ENCODE results near the gene ZNF212. TPM values are rescaled to one million over a fixed set of nuclear protein-coding genes. Genes with fewer than 3 reads are reported as not detected.
"Not testable (repeated sequence)": the region's sequence is repeated elsewhere in the genome, so short reads cannot be mapped to it uniquely, and the experiment has no call there.

The ZNF212 gene
- total and polyA plus RNA-seq, 4 donors = 7.8 to 11.7 (median 10.1) TPM

DNA sequence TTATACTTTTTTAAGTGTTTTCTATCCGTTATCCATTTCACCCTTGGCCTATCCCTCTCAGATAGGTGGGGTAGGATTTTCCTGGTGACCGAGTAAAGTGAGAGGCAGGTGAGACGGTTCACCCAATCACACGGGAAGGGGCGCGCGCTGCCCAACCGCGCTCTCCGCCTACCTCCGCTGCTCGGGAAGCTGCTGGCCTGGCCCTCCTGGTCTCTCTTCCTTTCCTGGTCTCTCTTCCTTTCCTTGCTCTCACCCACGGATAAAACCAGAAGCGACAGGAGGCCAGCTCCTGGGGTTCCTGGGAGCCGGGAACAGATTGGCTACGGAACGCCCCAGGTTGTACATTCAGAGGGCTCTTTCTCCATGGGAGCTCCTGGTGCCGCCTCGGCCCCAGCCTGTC is 14.3 kb upstream of the ZNF212 start:
- ATAC-seq (ENCODE audit: low FRiP score) (no peak), DNase-seq (peak in 1 of 2 donors; percentile 53)
- Histone ChIP-seq H3K9me3 (ENCODE audit: control insufficient read depth, low read length) (no peaks in the 10 kb centered on the region), H3K27me3 (ENCODE audit: control insufficient read depth in 1 of 2, insufficient read depth in 2 of 2, low read length in 1 of 2) (no peaks in the 10 kb centered on the region), H3K4me1 (ENCODE audit: control insufficient read depth in 1 of 2, insufficient read depth in 2 of 2, low read length in 2 of 2) (no peaks in the 10 kb centered on the region), H3K36me3 (ENCODE audit: control insufficient read depth in 1 of 2, insufficient read depth in 2 of 2, low read length in 1 of 2) (peaks cover 6 to 7% of the 10 kb centered on the region in 2 donors), H3K4me3 (ENCODE audit: low read length in 2 of 2) (no peak overlapping the region), H3K27ac (ENCODE audit: low read depth in 1 of 2, low read length in 2 of 2) (no peak overlapping the region)
- WGBS, 2 donors = 95 to 99% methylated on average over 19 of the region's 19 CpGs
- intact Hi-C loops (cut with DNase I) = no loop called here

- no peaks in the 10 kb centered on the region for H3K9me3 ChIP-seq (ENCODE audit: control insufficient read depth, low read length)
- no peak overlapping the region for H3K27ac ChIP-seq (ENCODE audit: low read depth in 1 of 2, low read length in 2 of 2)
- WGBS, 2 donors = 93 to 94% methylated on average over 22 of the region's 22 CpGs
- peak; percentile 8 for ATAC-seq (ENCODE audit: low FRiP score)
- intact Hi-C loops (cut with DNase I) = no loop called here
- no peak overlapping the region for H3K4me3 ChIP-seq (ENCODE audit: low read length in 2 of 2)
- H3K4me1 ChIP-seq (ENCODE audit: control insufficient read depth in 1 of 2, insufficient read depth in 2 of 2, low read length in 2 of 2) = no peaks in the 10 kb centered on the region
- DNase-seq = peak in 1 of 2 donors; percentile 76
- peaks cover 6 to 7% of the 10 kb centered on the region in 2 donors for H3K36me3 ChIP-seq (ENCODE audit: control insufficient read depth in 1 of 2, insufficient read depth in 2 of 2, low read length in 1 of 2)
- no peaks in the 10 kb centered on the region for H3K27me3 ChIP-seq (ENCODE audit: control insufficient read depth in 1 of 2, insufficient read depth in 2 of 2, low read length in 1 of 2)
These were observed 13.8 kb upstream of the ZNF212 start for GRCh38 chr7:149225656-149226055.

- H3K27ac ChIP-seq (ENCODE audit: low read depth in 1 of 2, low read length in 2 of 2); H3K36me3 ChIP-seq (ENCODE audit: control insufficient read depth in 1 of 2, insufficient read depth in 2 of 2, low read length in 1 of 2); H3K9me3 ChIP-seq (ENCODE audit: control insufficient read depth, low read length); H3K4me1 ChIP-seq (ENCODE audit: control insufficient read depth in 1 of 2, insufficient read depth in 2 of 2, low read length in 2 of 2); H3K27me3 ChIP-seq (ENCODE audit: control insufficient read depth in 1 of 2, insufficient read depth in 2 of 2, low read length in 1 of 2); ATAC-seq (ENCODE audit: low FRiP score); H3K4me3 ChIP-seq (ENCODE audit: low read length in 2 of 2); intact Hi-C loops (cut with DNase I): not testable (repeated sequence)
- WGBS, 2 donors = 87 to 91% methylated on average over 17 of the region's 17 CpGs
- DNase-seq = peak in 1 of 2 donors; percentile 50
These were observed 13.1 kb upstream of the ZNF212 start for GRCh38 chr7:149226366-149226765.

DNA sequence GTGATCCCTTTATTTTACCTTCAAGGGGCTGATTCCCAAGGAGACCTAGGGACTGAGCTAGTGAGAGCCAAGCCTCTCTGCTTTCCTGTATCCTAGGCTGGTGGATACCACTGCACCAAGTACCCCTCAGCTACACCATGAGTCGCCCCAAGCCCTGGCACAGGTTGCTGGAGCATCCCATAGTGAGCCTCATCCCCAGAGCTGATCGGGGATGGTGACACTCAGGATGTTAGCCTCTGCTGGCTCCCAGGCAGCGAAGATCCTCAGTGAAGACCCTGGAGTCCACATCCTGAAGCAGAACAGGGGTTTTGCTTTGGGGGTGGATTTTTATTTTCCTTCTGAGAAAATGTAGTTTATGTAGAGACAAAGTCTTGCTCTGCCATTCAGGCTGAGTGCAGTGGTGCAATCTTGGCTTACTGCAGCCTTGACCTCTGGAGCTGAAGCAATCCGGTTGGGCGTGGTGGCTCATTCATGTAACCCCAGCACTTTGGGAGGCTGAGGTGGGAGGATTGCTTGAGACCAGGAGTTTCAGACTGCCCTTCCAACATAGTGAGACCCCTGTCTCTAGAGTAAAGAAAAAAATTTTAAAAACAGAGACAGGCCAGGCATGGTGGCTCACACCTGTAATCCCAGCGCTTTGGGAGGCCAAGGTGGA is 12.5 kb upstream of the ZNF212 start:
- Histone ChIP-seq H3K4me1 (ENCODE audit: control insufficient read depth in 1 of 2, insufficient read depth in 2 of 2, low read length in 2 of 2) (no peaks in the 10 kb centered on the region), H3K4me3 (ENCODE audit: low read length in 2 of 2) (no peak overlapping the region), H3K27me3 (ENCODE audit: control insufficient read depth in 1 of 2, insufficient read depth in 2 of 2, low read length in 1 of 2) (no peaks in the 10 kb centered on the region), H3K27ac (ENCODE audit: low read depth in 1 of 2, low read length in 2 of 2) (no peak overlapping the region), H3K9me3 (ENCODE audit: control insufficient read depth, low read length) (no peaks in the 10 kb centered on the region), H3K36me3 (ENCODE audit: control insufficient read depth in 1 of 2, insufficient read depth in 2 of 2, low read length in 1 of 2) (peaks cover 6 to 7% of the 10 kb centered on the region in 2 donors)
- WGBS, 2 donors = 75 to 90% methylated on average over 6 of the region's 6 CpGs
- ATAC-seq (ENCODE audit: low FRiP score) = no peak
- peak in 1 of 2 donors; percentile 50 for DNase-seq
- intact Hi-C loops (cut with DNase I) = no loop called here

- H3K27ac ChIP-seq (ENCODE audit: low read depth in 1 of 2, low read length in 2 of 2) = no peak overlapping the region
- ATAC-seq (ENCODE audit: low FRiP score) (no peak), DNase-seq (no peak)
- peaks cover 6 to 7% of the 10 kb centered on the region in 2 donors for H3K36me3 ChIP-seq (ENCODE audit: control insufficient read depth in 1 of 2, insufficient read depth in 2 of 2, low read length in 1 of 2)
- WGBS, 2 donors = 55 to 60% methylated on average over 7 of the region's 7 CpGs
- no peaks in the 10 kb centered on the region for H3K9me3 ChIP-seq (ENCODE audit: control insufficient read depth, low read length)
- no peaks in the 10 kb centered on the region for H3K4me1 ChIP-seq (ENCODE audit: control insufficient read depth in 1 of 2, insufficient read depth in 2 of 2, low read length in 2 of 2)
- intact Hi-C loops (cut with DNase I) = no loop called here
- H3K27me3 ChIP-seq (ENCODE audit: control insufficient read depth in 1 of 2, insufficient read depth in 2 of 2, low read length in 1 of 2) = no peaks in the 10 kb centered on the region
- no peak overlapping the region for H3K4me3 ChIP-seq (ENCODE audit: low read length in 2 of 2)
These were observed 10.5 kb upstream of the ZNF212 start for GRCh38 chr7:149228831-149229471.

- Histone ChIP-seq H3K4me1 (ENCODE audit: control insufficient read depth in 1 of 2, insufficient read depth in 2 of 2, low read length in 2 of 2) (no peaks in the 10 kb centered on the region), H3K4me3 (ENCODE audit: low read length in 2 of 2) (no peak overlapping the region), H3K27me3 (ENCODE audit: control insufficient read depth in 1 of 2, insufficient read depth in 2 of 2, low read length in 1 of 2) (no peaks in the 10 kb centered on the region), H3K9me3 (ENCODE audit: control insufficient read depth, low read length) (no peaks in the 10 kb centered on the region), H3K27ac (ENCODE audit: low read depth in 1 of 2, low read length in 2 of 2) (no peak overlapping the region), H3K36me3 (ENCODE audit: control insufficient read depth in 1 of 2, insufficient read depth in 2 of 2, low read length in 1 of 2) (peaks cover 3% of the 10 kb centered on the region in 2 donors)
- intact Hi-C loops (cut with DNase I) = no loop called here
- WGBS, 2 donors = 63 to 71% methylated on average over 6 of the region's 6 CpGs
- DNase-seq (no peak), ATAC-seq (ENCODE audit: low FRiP score) (no peak)
These were observed 9.9 kb upstream of the ZNF212 start for GRCh38 chr7:149229526-149229925.

- H3K36me3 ChIP-seq (ENCODE audit: control insufficient read depth in 1 of 2, insufficient read depth in 2 of 2, low read length in 1 of 2) = no peaks in the 10 kb centered on the region
- no peak overlapping the region for H3K27ac ChIP-seq (ENCODE audit: low read depth in 1 of 2, low read length in 2 of 2)
- 77 to 80% methylated on average over 2 of the region's 2 CpGs for WGBS, 2 donors
- no peaks in the 10 kb centered on the region for H3K27me3 ChIP-seq (ENCODE audit: control insufficient read depth in 1 of 2, insufficient read depth in 2 of 2, low read length in 1 of 2)
- H3K9me3 ChIP-seq (ENCODE audit: control insufficient read depth, low read length) = no peaks in the 10 kb centered on the region
- H3K4me3 ChIP-seq (ENCODE audit: low read length in 2 of 2) = no peak overlapping the region
- ATAC-seq (ENCODE audit: low FRiP score) = no peak
- intact Hi-C loops (cut with DNase I) = no loop called here
- DNase-seq = no peak
- H3K4me1 ChIP-seq (ENCODE audit: control insufficient read depth in 1 of 2, insufficient read depth in 2 of 2, low read length in 2 of 2) = no peaks in the 10 kb centered on the region
These were observed 7.1 kb upstream of the ZNF212 start for GRCh38 chr7:149232362-149232761.

DNA sequence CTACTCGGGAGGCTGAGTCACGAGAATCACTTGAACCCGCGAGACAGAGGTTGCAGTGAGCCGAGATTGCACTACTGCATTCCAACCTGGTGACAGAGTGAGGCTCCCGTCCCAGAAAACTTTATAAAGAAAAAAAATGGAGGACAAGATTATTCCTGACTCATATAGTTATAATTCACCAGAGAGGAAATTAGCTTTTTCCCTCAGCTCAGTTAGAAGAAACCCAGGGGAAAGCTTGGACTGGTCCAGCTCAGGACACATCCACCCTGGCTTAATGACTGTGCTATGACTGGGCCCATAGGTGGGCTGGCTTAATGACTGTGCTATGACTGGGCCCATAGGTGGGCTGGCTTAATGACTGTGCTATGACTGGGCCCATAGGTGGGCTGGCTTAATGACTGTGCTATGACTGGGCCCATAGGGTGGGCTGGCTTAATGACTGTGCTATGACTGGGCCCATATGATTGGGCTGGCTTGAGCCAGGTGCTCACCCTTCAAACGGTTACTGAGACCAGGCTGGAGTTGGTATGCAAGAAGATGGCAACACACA is 5.7 kb upstream of the ZNF212 start:
- H3K27me3 ChIP-seq (ENCODE audit: control insufficient read depth in 1 of 2, insufficient read depth in 2 of 2, low read length in 1 of 2); ATAC-seq (ENCODE audit: low FRiP score); intact Hi-C loops (cut with DNase I); H3K36me3 ChIP-seq (ENCODE audit: control insufficient read depth in 1 of 2, insufficient read depth in 2 of 2, low read length in 1 of 2); H3K27ac ChIP-seq (ENCODE audit: low read depth in 1 of 2, low read length in 2 of 2); H3K9me3 ChIP-seq (ENCODE audit: control insufficient read depth, low read length); H3K4me3 ChIP-seq (ENCODE audit: low read length in 2 of 2); H3K4me1 ChIP-seq (ENCODE audit: control insufficient read depth in 1 of 2, insufficient read depth in 2 of 2, low read length in 2 of 2): not testable (repeated sequence)
- WGBS, 2 donors = 55% methylated on average over 7 of the region's 7 CpGs
- DNase-seq = peak in 1 of 2 donors; percentile 11

DNA sequence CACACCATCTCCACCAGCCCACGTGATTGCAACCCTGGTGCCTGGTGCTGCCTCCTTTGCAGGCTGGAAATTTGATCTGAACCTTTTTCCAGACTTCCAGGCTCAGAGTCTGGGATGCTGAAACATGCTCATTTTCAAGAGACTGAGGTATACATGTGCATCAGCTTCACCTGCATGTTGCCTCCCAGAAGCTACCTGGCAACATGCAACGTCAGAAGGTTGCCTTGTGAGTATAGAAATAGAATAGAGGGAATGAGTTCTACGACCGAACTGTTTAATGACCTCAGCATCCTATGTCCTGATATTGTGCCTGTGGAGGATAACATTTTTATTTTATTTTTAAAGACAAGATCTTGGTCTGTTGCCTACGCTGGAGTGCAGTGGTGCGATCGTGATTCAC is 1.9 kb upstream of the ZNF212 start:
- H3K4me3 ChIP-seq (ENCODE audit: low read length in 2 of 2) = no peak overlapping the region
- H3K36me3 ChIP-seq (ENCODE audit: control insufficient read depth in 1 of 2, insufficient read depth in 2 of 2, low read length in 1 of 2) = no peaks in the 10 kb centered on the region
- intact Hi-C loops (cut with DNase I) = loop anchor here in 1 of 2 donors (5.0 kb wide), 1 partner anchor 40 kb away; the partner anchor contains the start of gene ZNF282
- no peaks in the 10 kb centered on the region for H3K9me3 ChIP-seq (ENCODE audit: control insufficient read depth, low read length)
- H3K27ac ChIP-seq (ENCODE audit: low read depth in 1 of 2, low read length in 2 of 2) = no peak overlapping the region
- H3K4me1 ChIP-seq (ENCODE audit: control insufficient read depth in 1 of 2, insufficient read depth in 2 of 2, low read length in 2 of 2) = no peaks in the 10 kb centered on the region
- no peaks in the 10 kb centered on the region for H3K27me3 ChIP-seq (ENCODE audit: control insufficient read depth in 1 of 2, insufficient read depth in 2 of 2, low read length in 1 of 2)
- DNase-seq (no peak), ATAC-seq (ENCODE audit: low FRiP score) (no peak)
- 79 to 81% methylated on average over 7 of the region's 7 CpGs for WGBS, 2 donors
